Measurements from ENCODE around the gene PHLPP1. TPM values are rescaled to one million over a fixed set of nuclear protein-coding genes. Genes with fewer than 3 reads are reported as not detected.

PHLPP1 gene
- total RNA-seq, 1 experiment from 2014 or later: 14.7 TPM

- TF ChIP-seq ZNF274 (IDR thresholded peaks at IDR 0.05; ENCODE audit: low read depth, low read length) (no peak), CEBPB (IDR thresholded peaks at IDR 0.05; ENCODE audit: low read depth) (no peak), FOSL1 (IDR thresholded peaks at IDR 0.05; ENCODE audit: low read depth) (no peak), POLR2AphosphoS5 (IDR thresholded peaks at IDR 0.05; ENCODE audit: low read depth, low read length) (no peak)
Measured at GRCh38 chr18:62710417-62710816, 4.9 kb upstream of the PHLPP1 start (continued).

GRCh38 chr18:62711781-62712180 lies 3.6 kb upstream of the PHLPP1 start:
- no peak overlapping the region for H3K27ac ChIP-seq (ENCODE audit: low read depth, low read length)
- no peak overlapping the region for H3K4me2 ChIP-seq (ENCODE audit: low read length)
- H4K20me1 ChIP-seq (ENCODE audit: insufficient read depth): no peaks in the 10 kb centered on the region
- DNase-seq (ENCODE audit: low read depth, low spot score) (no peak), ATAC-seq (no peak)
- H3K27me3 ChIP-seq (ENCODE audit: insufficient read depth, low read length): no peaks in the 10 kb centered on the region
- H3K9me2 ChIP-seq (ENCODE audit: insufficient read depth): no peaks in the 10 kb centered on the region
- RAD21 ChIA-PET (ENCODE audit: low non-redundant PET in 1 of 2, low total read pairs in 2 of 2, uncharacterized antibody in 2 of 2, unreplicated experiment in 2 of 2): no interaction called here
- H3K4me1 ChIP-seq (ENCODE audit: control insufficient read depth in 1 of 2, insufficient read depth in 2 of 2, low read length in 2 of 2): peaks cover 0 to 15% of the 10 kb centered on the region in 2 experiments; a peak in 2 of 4 replicates
- no peak overlapping the region for H2AFZ ChIP-seq (ENCODE audit: low read depth, low read length, poor library complexity, severe bottlenecking)
- no peaks in the 10 kb centered on the region for H3K9me3 ChIP-seq (ENCODE audit: control insufficient read depth in 1 of 2, insufficient read depth in 1 of 2, low read depth in 1 of 2, low read length in 2 of 2)
- intact Hi-C loops (cut with micrococcal nuclease): no loop called here
- no peak overlapping the region for H3K4me3 ChIP-seq (replicated peaks in 1 of 2; ENCODE audit: low read depth in 1 of 2, low read length in 2 of 2)
- BruUV-seq (replicated peaks): no TSS peak
- H3K79me2 ChIP-seq (ENCODE audit: insufficient read depth, low read length): no peaks in the 10 kb centered on the region
- CTCF ChIA-PET: no interaction called here
- H3K9ac ChIP-seq (ENCODE audit: low read length): no peak overlapping the region
- POLR2A ChIA-PET: no interaction called here
- no peaks in the 10 kb centered on the region for H3K36me3 ChIP-seq (ENCODE audit: control insufficient read depth in 1 of 2, insufficient read depth in 2 of 2, low read length in 2 of 2)
- TF ChIP-seq SIN3A (IDR thresholded peaks at IDR 0.05; ENCODE audit: low read depth) (no peak), EZH2phosphoT487 (IDR thresholded peaks at IDR 0.05; ENCODE audit: borderline replicate concordance) (no peak), REST (IDR thresholded peaks at IDR 0.05; ENCODE audit: low read depth) (no peak), EZH2 (IDR thresholded peaks at IDR 0.05) (no peak), ZFX (IDR thresholded peaks at IDR 0.05) (no peak), SRF (IDR thresholded peaks at IDR 0.05; ENCODE audit: low read depth) (no peak), POLR2AphosphoS5 (IDR thresholded peaks at IDR 0.05; ENCODE audit: low read depth, low read length) (no peak), CTCF (IDR thresholded peaks at IDR 0.05 in 2 of 3, conservative IDR thresholded peaks at IDR 0.05 in 1 of 3; ENCODE audit: borderline replicate concordance in 1 of 3, insufficient read depth in 1 of 3, low read depth in 2 of 3, low read length in 2 of 3) (no peak), RAD21 (IDR thresholded peaks at IDR 0.05; ENCODE audit: low read depth) (no peak), ZBTB33 (IDR thresholded peaks at IDR 0.05; ENCODE audit: extremely low read depth, insufficient replicate concordance, low read length) (no peak), ATF3 (IDR thresholded peaks at IDR 0.05) (no peak), CEBPB (IDR thresholded peaks at IDR 0.05; ENCODE audit: low read depth) (no peak), FOSL1 (IDR thresholded peaks at IDR 0.05; ENCODE audit: low read depth) (no peak), MAX (IDR thresholded peaks at IDR 0.05) (no peak), SP1 (IDR thresholded peaks at IDR 0.05; ENCODE audit: low read depth) (no peak), TCF7L2 (IDR thresholded peaks at IDR 0.05; ENCODE audit: borderline replicate concordance, extremely low read depth, insufficient read depth, insufficient read length) (no peak), EGR1 (IDR thresholded peaks at IDR 0.05; ENCODE audit: low read depth) (no peak)

Data from HCT116 (cell line).